AG04450 (cell line): ENCODE data around the gene EPHX1. TPM values are rescaled to one million over a fixed set of nuclear protein-coding genes. Genes with fewer than 3 reads are reported as not detected.

Experiments used
- CTCF ChIA-PET: fragments of 300-600, 350-600 bp; formaldehyde crosslinking; extraction: SDS; loops from one replicate; lab custom pipeline; 2022; ENCODE audit warnings: antibody characterized with exemption, inconsistent platforms; lab: Charles Lee
- POLR2A ChIA-PET: fragments of 350-600 bp; formaldehyde crosslinking; extraction: SDS; loops from one replicate; lab custom pipeline; 2021; ENCODE audit warnings: antibody characterized with exemption, inconsistent platforms; lab: Yijun Ruan, JAX
- DNase-seq: peaks from one replicate; pipeline ENCODE4 v3.0.0-alpha.2; 2011; ENCODE audit warnings: low read depth, low spot score
- H3K27ac ChIP-seq: one replicate; pipeline ENCODE4 v1.5.1; 2012; ENCODE audit warnings: low read depth, low read length, control low read depth
- H3K27me3 ChIP-seq: one replicate; pipeline ENCODE4 v1.6.0; 2012; ENCODE audit warnings: low read length; ENCODE audit not compliant: control insufficient read depth, insufficient read depth
- H3K4me3 ChIP-seq: 2 replicates; pipeline ENCODE4 v1.5.1; 2011; ENCODE audit warnings: mild to moderate bottlenecking, low read depth, low read length, control low read depth
- H3K9me3 ChIP-seq: 2 replicates; pipeline ENCODE4 v1.5.1; 2012; ENCODE audit warnings: low read length; ENCODE audit not compliant: control insufficient read depth, insufficient read depth
- polyA plus RNA-seq: library from polyadenylated mRNA; depleted of rRNA; stranded (reverse); fragments of >200 nt; gene quantifications from 2 replicates; pipeline ENCODE4 v1.2.3, GENCODE V29; 2011
- TF ChIP-seq, protein P1 (sequence below): IDR thresholded peaks from 2 replicates; pipeline ENCODE4 v1.5.1; 2011; ENCODE audit warnings: low read depth, low read length, control low read depth, inconsistent platforms

Gene EPHX1
- polyA plus RNA-seq, 1 experiment, result 41.3 TPM

GRCh38 chr1:225817611-225818061 is 7.7 kb downstream of the EPHX1 start:
- peak; percentile 65 for DNase-seq
- H3K4me3 ChIP-seq, result no peak overlapping the region
- CTCF ChIA-PET, result interaction anchor here (0.8 to 1.6 kb wide), 4 partner anchors 10 to 343 kb away, joined by 3 to 4 read pairs (median 3); partner anchors contain the start of gene SRP9
- TF ChIP-seq, protein P1, sequence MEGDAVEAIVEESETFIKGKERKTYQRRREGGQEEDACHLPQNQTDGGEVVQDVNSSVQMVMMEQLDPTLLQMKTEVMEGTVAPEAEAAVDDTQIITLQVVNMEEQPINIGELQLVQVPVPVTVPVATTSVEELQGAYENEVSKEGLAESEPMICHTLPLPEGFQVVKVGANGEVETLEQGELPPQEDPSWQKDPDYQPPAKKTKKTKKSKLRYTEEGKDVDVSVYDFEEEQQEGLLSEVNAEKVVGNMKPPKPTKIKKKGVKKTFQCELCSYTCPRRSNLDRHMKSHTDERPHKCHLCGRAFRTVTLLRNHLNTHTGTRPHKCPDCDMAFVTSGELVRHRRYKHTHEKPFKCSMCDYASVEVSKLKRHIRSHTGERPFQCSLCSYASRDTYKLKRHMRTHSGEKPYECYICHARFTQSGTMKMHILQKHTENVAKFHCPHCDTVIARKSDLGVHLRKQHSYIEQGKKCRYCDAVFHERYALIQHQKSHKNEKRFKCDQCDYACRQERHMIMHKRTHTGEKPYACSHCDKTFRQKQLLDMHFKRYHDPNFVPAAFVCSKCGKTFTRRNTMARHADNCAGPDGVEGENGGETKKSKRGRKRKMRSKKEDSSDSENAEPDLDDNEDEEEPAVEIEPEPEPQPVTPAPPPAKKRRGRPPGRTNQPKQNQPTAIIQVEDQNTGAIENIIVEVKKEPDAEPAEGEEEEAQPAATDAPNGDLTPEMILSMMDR, result no peak
- H3K27ac ChIP-seq, result peak overlapping the region; percentile 80
- H3K9me3 ChIP-seq, result no peaks in the 10 kb centered on the region
- H3K27me3 ChIP-seq, result no peaks in the 10 kb centered on the region
- POLR2A ChIA-PET, result no interaction called here

GRCh38 chr1:225818229-225818628 is 8.3 kb downstream of the EPHX1 start:
- Histone ChIP-seq H3K27me3 (no peaks in the 10 kb centered on the region), H3K9me3 (no peaks in the 10 kb centered on the region), H3K27ac (no peak overlapping the region), H3K4me3 (no peak overlapping the region)
- ChIA-PET CTCF (interaction anchor here (0.7 to 1.6 kb wide), 6 partner anchors 9 to 344 kb away, joined by 3 to 9 read pairs (median 4); partner anchors contain the start of gene SRP9), POLR2A (interaction anchor here (0.6 to 0.7 kb wide), 3 partner anchors 50 to 123 kb away, joined by 3 to 5 read pairs (median 5); partner anchors contain the start of gene LEFTY2)
- DNase-seq, result no peak
- TF ChIP-seq, protein P1, result no peak

GRCh38 chr1:225819346-225820192 is 9.6 kb downstream of the EPHX1 start:
- ChIA-PET POLR2A (interaction anchor here (0.7 kb wide), 1 partner anchor 16 kb away, joined by 6 read pairs; no protein-coding TSS in a partner anchor), CTCF (no interaction called here)
- no peak overlapping the region for H3K4me3 ChIP-seq
- no peaks in the 10 kb centered on the region for H3K9me3 ChIP-seq
- no peak for DNase-seq
- no peaks in the 10 kb centered on the region for H3K27me3 ChIP-seq
- TF ChIP-seq, protein P1, result no peak
- no peak overlapping the region for H3K27ac ChIP-seq

DNA sequence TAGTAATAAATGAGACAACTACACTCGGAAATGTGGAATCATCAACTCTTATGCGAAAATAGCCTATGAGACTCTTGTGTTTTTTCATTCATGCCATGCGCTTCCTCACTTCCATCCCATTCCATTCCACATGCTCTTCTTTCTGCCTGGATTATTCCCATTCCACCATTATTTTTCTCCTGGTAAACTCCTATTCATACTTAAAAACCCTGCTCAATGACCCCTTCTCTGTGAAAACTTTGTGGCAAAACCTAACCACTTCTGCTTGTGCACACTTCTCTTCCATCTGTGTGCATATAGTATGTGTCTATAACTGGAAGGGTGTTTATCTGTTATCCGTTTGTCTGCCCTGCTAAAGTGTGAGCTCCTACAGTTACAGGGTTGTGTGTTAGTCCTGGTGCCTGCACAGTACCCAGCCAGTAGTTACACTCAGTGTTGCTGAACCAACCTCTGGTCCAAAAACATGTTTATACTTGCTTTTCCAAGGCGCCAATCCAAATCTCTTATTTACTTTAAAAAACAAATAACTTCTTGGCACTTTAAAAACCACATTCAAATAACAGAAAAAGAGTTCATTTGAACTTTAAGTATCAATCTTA is 10.7 kb downstream of the EPHX1 start:
- Histone ChIP-seq H3K27ac (no peak overlapping the region), H3K27me3 (no peaks in the 10 kb centered on the region), H3K9me3 (no peaks in the 10 kb centered on the region), H3K4me3 (no peak overlapping the region)
- no peak for DNase-seq
- POLR2A ChIA-PET, result interaction anchor here (0.6 kb wide), 1 partner anchor 505 kb away, joined by 3 read pairs; no protein-coding TSS in a partner anchor
- TF ChIP-seq, protein P1, result no peak
- CTCF ChIA-PET, result no interaction called here
